Neural crest cell (in vitro differentiated cells): ENCODE data around the gene B9D1. TPM values are rescaled to one million over a fixed set of nuclear protein-coding genes. Genes with fewer than 3 reads are reported as not detected.

Experiments used
- DNase-seq: peaks from one replicate; pipeline ENCODE4 v3.0.0; 2021; ENCODE audit warnings: low read depth, mixed read lengths, low spot score
- H3K27ac Mint-ChIP-seq: one replicate; pipeline ENCODE4 v1.8.0; 2021; ENCODE audit warnings: mild to moderate bottlenecking, mixed read lengths; ENCODE audit not compliant: unreplicated experiment
- H3K27me3 Mint-ChIP-seq: 2 replicates; pipeline ENCODE4 v1.8.0; 2021; ENCODE audit warnings: low read depth, mild to moderate bottlenecking, mixed read lengths
- H3K36me3 Mint-ChIP-seq: 2 replicates; pipeline ENCODE4 v1.8.0; 2021; ENCODE audit warnings: low read depth, mild to moderate bottlenecking, mixed read lengths
- H3K4me1 Mint-ChIP-seq: 2 replicates; pipeline ENCODE4 v1.8.0; 2021; ENCODE audit warnings: mixed read lengths
- H3K4me3 Mint-ChIP-seq: one replicate; pipeline ENCODE4 v1.8.0; 2021; ENCODE audit warnings: mild to moderate bottlenecking, mixed read lengths
- H3K9me3 Mint-ChIP-seq: 2 replicates; pipeline ENCODE4 v1.8.0; 2021; ENCODE audit warnings: mixed read lengths
- total RNA-seq: library from RNA; stranded (reverse); gene quantifications from 2 replicates; pipeline ENCODE4 v1.2.1, GENCODE V29; 2021
- TF ChIP-seq, protein P1 (sequence below): fragments of 200-600 bp; sonication (generic); conservative IDR thresholded peaks from 2 replicates; pipeline ENCODE4 v1.5.0; 2021; ENCODE audit warnings: antibody characterized with exemption, mild to moderate bottlenecking

The B9D1 gene
- total RNA-seq, 1 donor from 2014 or later, result 17.9 TPM

DNA sequence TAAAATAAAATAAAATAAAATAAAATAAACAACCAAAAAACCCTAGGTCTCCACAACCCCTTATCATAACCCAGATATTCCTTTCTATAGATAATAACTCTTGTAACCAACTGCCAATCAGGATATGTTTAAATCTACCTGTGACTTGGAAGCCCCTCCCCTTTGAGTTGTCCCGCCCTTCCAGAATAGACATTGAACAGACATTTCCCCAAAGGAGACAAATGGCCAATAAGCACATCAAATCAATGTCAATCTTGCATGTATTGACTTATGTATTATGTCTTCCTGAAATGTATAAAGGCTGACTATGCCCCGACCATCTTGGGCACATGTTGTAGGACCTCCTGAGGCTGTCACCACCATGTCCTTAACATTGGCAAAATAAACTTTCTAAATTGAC is 14.3 kb upstream of the B9D1 start:
- TF ChIP-seq, protein P1, sequence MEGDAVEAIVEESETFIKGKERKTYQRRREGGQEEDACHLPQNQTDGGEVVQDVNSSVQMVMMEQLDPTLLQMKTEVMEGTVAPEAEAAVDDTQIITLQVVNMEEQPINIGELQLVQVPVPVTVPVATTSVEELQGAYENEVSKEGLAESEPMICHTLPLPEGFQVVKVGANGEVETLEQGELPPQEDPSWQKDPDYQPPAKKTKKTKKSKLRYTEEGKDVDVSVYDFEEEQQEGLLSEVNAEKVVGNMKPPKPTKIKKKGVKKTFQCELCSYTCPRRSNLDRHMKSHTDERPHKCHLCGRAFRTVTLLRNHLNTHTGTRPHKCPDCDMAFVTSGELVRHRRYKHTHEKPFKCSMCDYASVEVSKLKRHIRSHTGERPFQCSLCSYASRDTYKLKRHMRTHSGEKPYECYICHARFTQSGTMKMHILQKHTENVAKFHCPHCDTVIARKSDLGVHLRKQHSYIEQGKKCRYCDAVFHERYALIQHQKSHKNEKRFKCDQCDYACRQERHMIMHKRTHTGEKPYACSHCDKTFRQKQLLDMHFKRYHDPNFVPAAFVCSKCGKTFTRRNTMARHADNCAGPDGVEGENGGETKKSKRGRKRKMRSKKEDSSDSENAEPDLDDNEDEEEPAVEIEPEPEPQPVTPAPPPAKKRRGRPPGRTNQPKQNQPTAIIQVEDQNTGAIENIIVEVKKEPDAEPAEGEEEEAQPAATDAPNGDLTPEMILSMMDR, result no peak
- Mint-ChIP-seq H3K4me3 (peak overlapping the region; percentile 95), H3K4me1 (peaks cover 33% of the 10 kb centered on the region), H3K27ac (no peak overlapping the region), H3K27me3 (no peaks in the 10 kb centered on the region), H3K9me3 (no peaks in the 10 kb centered on the region), H3K36me3 (peaks cover 4% of the 10 kb centered on the region)
- DNase-seq, result no peak

DNA sequence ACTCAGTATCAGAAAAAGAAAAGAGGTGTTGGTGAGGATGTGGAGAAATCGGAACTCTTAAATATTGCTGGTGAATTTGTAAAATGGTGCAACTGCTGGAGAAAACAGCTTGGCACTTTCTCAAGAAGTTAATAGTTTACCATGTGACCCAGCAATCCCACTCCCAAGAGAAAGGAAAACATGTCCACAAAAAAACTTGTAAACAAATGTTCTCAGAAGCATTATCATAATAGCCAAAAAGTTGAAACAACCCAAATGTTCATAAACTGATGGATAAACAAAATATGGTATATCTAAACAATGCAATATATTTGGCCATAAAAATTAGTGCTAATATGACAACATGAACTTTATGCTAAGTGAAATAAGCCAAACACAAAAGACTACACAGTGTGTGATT is 13.2 kb upstream of the B9D1 start:
- DNase-seq, result no peak
- peaks cover 4% of the 10 kb centered on the region for H3K36me3 Mint-ChIP-seq
- H3K4me1 Mint-ChIP-seq, result peaks cover 39% of the 10 kb centered on the region
- peak overlapping the region; percentile 81 for H3K4me3 Mint-ChIP-seq
- H3K27ac Mint-ChIP-seq, result no peak overlapping the region
- TF ChIP-seq, protein P1, result no peak
- H3K27me3 Mint-ChIP-seq, result no peaks in the 10 kb centered on the region
- H3K9me3 Mint-ChIP-seq, result no peaks in the 10 kb centered on the region

DNA sequence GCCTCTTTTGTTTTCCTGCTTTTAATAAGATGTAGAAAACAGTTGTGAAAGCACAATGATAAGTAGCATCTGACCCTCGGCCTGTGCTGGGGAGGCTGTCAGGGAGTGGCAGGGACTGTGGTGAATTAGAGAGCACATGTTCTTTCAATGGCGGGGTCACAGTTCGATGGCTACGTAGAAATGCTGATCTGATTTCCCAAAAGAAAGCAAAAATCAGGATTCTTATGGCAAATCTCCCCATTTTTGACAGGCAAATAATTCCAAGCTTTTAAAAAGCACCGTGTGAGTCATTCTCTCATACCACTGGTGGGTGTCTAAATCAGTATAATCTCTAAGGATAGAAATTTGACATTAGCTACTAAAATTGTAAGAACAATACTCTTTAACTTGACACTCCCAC is 11.6 kb upstream of the B9D1 start:
- H3K27ac Mint-ChIP-seq, result no peak overlapping the region
- H3K27me3 Mint-ChIP-seq, result no peaks in the 10 kb centered on the region
- peaks cover 31% of the 10 kb centered on the region for H3K4me1 Mint-ChIP-seq
- no peaks in the 10 kb centered on the region for H3K36me3 Mint-ChIP-seq
- peak overlapping the region; percentile 68 for H3K4me3 Mint-ChIP-seq
- DNase-seq, result no peak
- TF ChIP-seq, protein P1, result no peak
- H3K9me3 Mint-ChIP-seq, result no peaks in the 10 kb centered on the region

DNA sequence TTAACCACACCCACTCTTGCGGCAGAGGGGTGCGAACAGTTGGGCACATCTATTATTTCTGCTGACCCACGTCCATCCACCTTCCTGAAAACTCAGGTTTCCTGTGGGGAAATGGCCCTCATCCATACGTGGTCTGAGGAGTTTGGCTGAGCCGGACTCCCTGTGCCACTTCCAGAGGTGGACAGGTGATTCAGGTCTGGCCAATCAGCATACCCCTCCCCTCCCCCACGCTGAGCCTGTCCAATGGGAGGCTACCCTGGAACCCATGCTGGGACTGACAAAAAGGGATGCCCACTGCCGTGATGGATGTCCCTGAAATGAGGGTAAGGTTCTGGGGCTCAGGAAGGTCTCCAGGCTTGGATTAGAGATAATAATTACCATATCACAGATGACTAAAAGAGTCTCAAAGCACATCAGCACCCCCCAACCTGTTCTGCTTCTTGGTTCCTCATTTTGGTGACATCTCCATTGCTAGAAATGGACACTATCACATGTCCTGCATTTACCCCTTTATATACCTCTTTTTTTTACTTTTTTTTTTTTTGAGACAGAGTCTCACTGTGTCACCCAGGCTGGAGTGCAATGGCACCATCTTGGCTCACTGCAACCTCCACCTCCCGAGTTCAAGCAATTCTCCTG is 10.5 kb upstream of the B9D1 start:
- Mint-ChIP-seq H3K9me3 (no peaks in the 10 kb centered on the region), H3K27me3 (no peaks in the 10 kb centered on the region)

DNA sequence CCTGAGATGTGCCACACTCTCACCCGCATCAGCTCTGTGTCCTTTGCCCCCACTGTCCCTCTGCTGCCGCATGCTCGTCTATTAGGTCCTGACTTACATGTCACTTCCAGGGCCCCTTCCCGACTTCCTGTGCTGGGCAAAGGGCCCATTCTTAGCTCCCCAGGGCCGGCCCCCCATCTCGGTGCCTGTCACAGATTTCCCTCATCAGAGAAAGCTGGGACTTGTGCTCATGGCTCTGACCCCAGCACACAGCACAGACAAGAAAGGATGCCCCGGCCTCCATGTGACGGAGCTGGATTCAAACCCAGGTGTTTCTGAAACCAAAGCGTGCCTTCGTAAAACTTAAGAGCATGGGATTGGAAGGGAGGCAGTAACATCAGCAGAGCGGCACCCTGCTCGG is 9.9 kb upstream of the B9D1 start:
- Mint-ChIP-seq H3K4me3 (peak overlapping the region; percentile 9), H3K36me3 (no peaks in the 10 kb centered on the region), H3K27me3 (no peaks in the 10 kb centered on the region), H3K9me3 (no peaks in the 10 kb centered on the region), H3K27ac (peak overlapping the region; percentile 19), H3K4me1 (peaks cover 29% of the 10 kb centered on the region)
- TF ChIP-seq, protein P1, result no peak
- DNase-seq, result no peak

More for the DNA sequence above, 10.5 kb upstream of the B9D1 start:
- Mint-ChIP-seq H3K27ac (no peak overlapping the region), H3K4me3 (peak overlapping the region; percentile 9), H3K36me3 (no peaks in the 10 kb centered on the region), H3K4me1 (peaks cover 29% of the 10 kb centered on the region)
- no peak for DNase-seq
- TF ChIP-seq, protein P1, result no peak
